GM19351 (cell line): Measurements from ENCODE around the gene UNKL.
"Not testable (repeated sequence)": the region's sequence is repeated elsewhere in the genome, so short reads cannot be mapped to it uniquely, and the experiment has no call there.

Experiments
- ATAC-seq: cut with Tn5 transposase; IDR thresholded peaks from one replicate; pipeline ENCODE4 v1.9.1; 2021; ENCODE audit warnings: mild to moderate bottlenecking, moderate library complexity; ENCODE audit not compliant: unreplicated experiment

Gene UNKL

GRCh38 chr16:1330260-1330914, 84.1 kb downstream of the UNKL start:
- no peak for ATAC-seq

GRCh38 chr16:1328961-1329360, 85.5 kb downstream of the UNKL start:
- ATAC-seq: not testable (repeated sequence)

- ATAC-seq: not testable (repeated sequence)
Observed at GRCh38 chr16:1328136-1328535, 86.4 kb downstream of the UNKL start.

GRCh38 chr16:1327619-1327947, 86.9 kb downstream of the UNKL start:
- ATAC-seq: no peak

- no peak for ATAC-seq
Observed at GRCh38 chr16:1326946-1327618, 87.4 kb downstream of the UNKL start.

GRCh38 chr16:1326391-1326790, 88.1 kb downstream of the UNKL start:
- ATAC-seq: no peak

GRCh38 chr16:1325673-1326371, 88.7 kb downstream of the UNKL start:
- no peak for ATAC-seq

GRCh38 chr16:1325261-1325660, 89.2 kb downstream of the UNKL start:
- ATAC-seq: no peak

GRCh38 chr16:1324286-1324826, 90.1 kb downstream of the UNKL start:
- ATAC-seq: no peak

GRCh38 chr16:1323296-1324239, 90.9 kb downstream of the UNKL start:
- no peak for ATAC-seq

GRCh38 chr16:1322407-1322806, 92.1 kb downstream of the UNKL start:
- ATAC-seq: no peak

GRCh38 chr16:1320658-1321240, 93.8 kb downstream of the UNKL start:
- ATAC-seq: no peak

GRCh38 chr16:1320097-1320496, 94.4 kb downstream of the UNKL start:
- no peak for ATAC-seq

GRCh38 chr16:1319041-1319440, 95.5 kb downstream of the UNKL start:
- ATAC-seq: no peak

GRCh38 chr16:1318268-1318545, 96.3 kb downstream of the UNKL start:
- ATAC-seq: no peak

GRCh38 chr16:1317479-1318267, 96.8 kb downstream of the UNKL start:
- ATAC-seq: no peak

GRCh38 chr16:1316033-1316405, 98.5 kb downstream of the UNKL start:
- no peak for ATAC-seq

- ATAC-seq: no peak
Observed at GRCh38 chr16:1315081-1316032, 99.1 kb downstream of the UNKL start.
